ENCODE data around the gene CPLX1. TPM values are rescaled to one million over a fixed set of nuclear protein-coding genes. Genes with fewer than 3 reads are reported as not detected.
A peak's percentile ranks its signal among the peaks of the same experiment; 100 is the strongest.

Gene CPLX1
- total and polyA plus RNA-seq, 7 experiments from 2014 or later, result 0.17 to 1.9 (median 0.58) TPM; not detected in 1

- H3K4me1 Mint-ChIP-seq, result peaks cover 0 to 11% (median 5%) of the 10 kb centered on the region in 7 donors
- H3K27ac Mint-ChIP-seq, result peak overlapping the region in 3 of 9 donors; percentile 14 to 71 (median 19)
- Histone ChIP-seq H3K27me3 (ENCODE audit: control insufficient read depth in 2 of 2, insufficient read depth in 2 of 2, low read length in 2 of 2) (no peaks in the 10 kb centered on the region), H3K4me1 (ENCODE audit: control insufficient read depth in 2 of 2, insufficient read depth in 2 of 2, low read length in 2 of 2) (no peaks in the 10 kb centered on the region), H3K27ac (ENCODE audit: low read depth, low read length) (no peak overlapping the region), H3K4me3 (ENCODE audit: low read length) (no peak overlapping the region), H3K36me3 (ENCODE audit: control insufficient read depth in 2 of 3, insufficient read depth in 3 of 3, low read length in 3 of 3) (peaks cover 0 to 24% (median 0%) of the 10 kb centered on the region in 3 experiments), H3K9me3 (ENCODE audit: control insufficient read depth in 2 of 3, low read length in 3 of 3) (no peaks in the 10 kb centered on the region)
- no peaks in the 10 kb centered on the region for H3K27me3 Mint-ChIP-seq
- ChIA-PET CTCF (no interaction called here), POLR2A (no interaction called here)
- no peak overlapping the region for H3K4me3 Mint-ChIP-seq
- peaks cover 0 to 26% (median 11%) of the 10 kb centered on the region in 5 donors for H3K36me3 Mint-ChIP-seq
- ATAC-seq (no peak), DNase-seq (no peak)
- H3K9me3 Mint-ChIP-seq, result no peaks in the 10 kb centered on the region
- intact Hi-C loops (cut with micrococcal nuclease), result loop anchor here in 1 of 2 donors (10.0 kb wide), 1 partner anchor 503 kb away; no protein-coding TSS in a partner anchor
These were observed 78.3 kb downstream of the CPLX1 start for GRCh38 chr4:747546-748170.

GRCh38 chr4:744212-744841 lies 81.6 kb downstream of the CPLX1 start:
- Mint-ChIP-seq H3K27ac (peak overlapping the region in 3 of 9 donors; percentile 12 to 82 (median 40)), H3K36me3 (peaks cover 0 to 20% (median 8%) of the 10 kb centered on the region in 5 donors)

GRCh38 chr4:743463-744211 lies 82.3 kb downstream of the CPLX1 start:
- H3K27me3 ChIP-seq (ENCODE audit: control insufficient read depth in 2 of 2, insufficient read depth in 2 of 2, low read length in 2 of 2), result no peaks in the 10 kb centered on the region
- H3K27ac Mint-ChIP-seq, result peak overlapping the region in 3 of 9 donors; percentile 34 to 82 (median 59)
- no peaks in the 10 kb centered on the region for H3K4me1 ChIP-seq (ENCODE audit: control insufficient read depth in 2 of 2, insufficient read depth in 2 of 2, low read length in 2 of 2)
- ChIA-PET POLR2A (interaction anchor here (1.5 kb wide), 1 partner anchor 244 kb away, joined by 5 read pairs; no protein-coding TSS in a partner anchor), CTCF (interaction anchor here (0.6 to 3.0 kb wide), 4 partner anchors 13 to 244 kb away, joined by 3 to 19 read pairs (median 5); partner anchors contain the start of gene IDUA)
- peaks cover 0 to 23% (median 0%) of the 10 kb centered on the region in 3 experiments for H3K36me3 ChIP-seq (ENCODE audit: control insufficient read depth in 2 of 3, insufficient read depth in 3 of 3, low read length in 3 of 3)
- H3K4me3 Mint-ChIP-seq, result no peak overlapping the region
- peaks cover 0 to 17% (median 6%) of the 10 kb centered on the region in 5 donors for H3K36me3 Mint-ChIP-seq
- no peak for DNase-seq
- H3K27ac ChIP-seq (ENCODE audit: low read depth, low read length), result no peak overlapping the region
- no peaks in the 10 kb centered on the region for H3K27me3 Mint-ChIP-seq
- intact Hi-C loops (cut with micrococcal nuclease), result loop anchor here (2.0 to 10.0 kb wide), 8 partner anchors 149 to 499 kb away; partner anchors contain the start of genes IDUA (in 2 of the 2), FGFRL1 (in 1 of the 2), GAK (in 1 of the 2) and TMEM175 (in 1 of the 2)
- H3K9me3 ChIP-seq (ENCODE audit: control insufficient read depth in 2 of 3, low read length in 3 of 3), result no peaks in the 10 kb centered on the region
- no peaks in the 10 kb centered on the region for H3K9me3 Mint-ChIP-seq
- ATAC-seq, result no peak
- H3K4me1 Mint-ChIP-seq, result peaks cover 0 to 6% (median 3%) of the 10 kb centered on the region in 7 donors
- H3K4me3 ChIP-seq (ENCODE audit: low read length), result no peak overlapping the region

More at GRCh38 chr4:744212-744841, 81.6 kb downstream of the CPLX1 start:
- H3K27ac ChIP-seq (ENCODE audit: low read depth, low read length), result no peak overlapping the region
- no peaks in the 10 kb centered on the region for H3K9me3 Mint-ChIP-seq
- H3K27me3 Mint-ChIP-seq, result no peaks in the 10 kb centered on the region
- no peaks in the 10 kb centered on the region for H3K27me3 ChIP-seq (ENCODE audit: control insufficient read depth in 2 of 2, insufficient read depth in 2 of 2, low read length in 2 of 2)
- ChIA-PET POLR2A (no interaction called here), CTCF (no interaction called here)
- ATAC-seq (no peak), DNase-seq (no peak)
- H3K9me3 ChIP-seq (ENCODE audit: control insufficient read depth in 2 of 3, low read length in 3 of 3), result no peaks in the 10 kb centered on the region
- no peak overlapping the region for H3K4me3 ChIP-seq (ENCODE audit: low read length)
- H3K4me1 ChIP-seq (ENCODE audit: control insufficient read depth in 2 of 2, insufficient read depth in 2 of 2, low read length in 2 of 2), result no peaks in the 10 kb centered on the region
- intact Hi-C loops (cut with micrococcal nuclease), result loop anchor here (5.0 to 10.0 kb wide), 3 partner anchors 148 to 500 kb away; no protein-coding TSS in a partner anchor
- peaks cover 0 to 6% (median 3%) of the 10 kb centered on the region in 7 donors for H3K4me1 Mint-ChIP-seq
- H3K4me3 Mint-ChIP-seq, result no peak overlapping the region
- peaks cover 0 to 22% (median 0%) of the 10 kb centered on the region in 3 experiments for H3K36me3 ChIP-seq (ENCODE audit: control insufficient read depth in 2 of 3, insufficient read depth in 3 of 3, low read length in 3 of 3)

GRCh38 chr4:742742-743311 lies 83.1 kb downstream of the CPLX1 start:
- Histone ChIP-seq H3K4me3 (ENCODE audit: low read length) (no peak overlapping the region), H3K27ac (ENCODE audit: low read depth, low read length) (no peak overlapping the region), H3K9me3 (ENCODE audit: control insufficient read depth in 2 of 3, low read length in 3 of 3) (no peaks in the 10 kb centered on the region), H3K4me1 (ENCODE audit: control insufficient read depth in 2 of 2, insufficient read depth in 2 of 2, low read length in 2 of 2) (no peaks in the 10 kb centered on the region), H3K27me3 (ENCODE audit: control insufficient read depth in 2 of 2, insufficient read depth in 2 of 2, low read length in 2 of 2) (no peaks in the 10 kb centered on the region), H3K36me3 (ENCODE audit: control insufficient read depth in 2 of 3, insufficient read depth in 3 of 3, low read length in 3 of 3) (peaks cover 0 to 20% (median 0%) of the 10 kb centered on the region in 3 experiments)
- H3K4me1 Mint-ChIP-seq, result peaks cover 0 to 6% (median 2%) of the 10 kb centered on the region in 7 donors
- H3K4me3 Mint-ChIP-seq, result no peak overlapping the region
- intact Hi-C loops (cut with micrococcal nuclease), result loop anchor here (2.0 to 10.0 kb wide), 8 partner anchors 149 to 498 kb away; partner anchors contain the start of genes IDUA (in 2 of the 2), FGFRL1 (in 1 of the 2), GAK (in 1 of the 2) and TMEM175 (in 1 of the 2)
- no peaks in the 10 kb centered on the region for H3K9me3 Mint-ChIP-seq
- H3K27me3 Mint-ChIP-seq, result no peaks in the 10 kb centered on the region
- peak overlapping the region in 1 of 9 donors; percentile 41 for H3K27ac Mint-ChIP-seq
- ChIA-PET POLR2A (interaction anchor here (1.5 kb wide), 2 partner anchors 39 to 245 kb away, joined by 3 to 5 read pairs; no protein-coding TSS in a partner anchor), CTCF (interaction anchor here (0.6 to 3.0 kb wide), 9 partner anchors 9 to 524 kb away, joined by 3 to 19 read pairs (median 3); partner anchors contain the start of gene IDUA)
- DNase-seq, result peak; percentile 47 to 80 (median 69)
- peaks cover 0 to 9% (median 2%) of the 10 kb centered on the region in 5 donors for H3K36me3 Mint-ChIP-seq
- ATAC-seq, result peak; percentile 93

- intact Hi-C loops (cut with micrococcal nuclease), result loop anchor here (2.0 to 10.0 kb wide), 8 partner anchors 150 to 497 kb away; partner anchors contain the start of genes IDUA (in 2 of the 2), FGFRL1 (in 1 of the 2), GAK (in 1 of the 2) and TMEM175 (in 1 of the 2)
- CTCF ChIA-PET, result interaction anchor here (0.6 to 3.0 kb wide), 8 partner anchors 9 to 525 kb away, joined by 3 to 19 read pairs (median 4); partner anchors contain the start of gene IDUA
These were observed 83.7 kb downstream of the CPLX1 start for GRCh38 chr4:742096-742741.

More at GRCh38 chr4:742096-742741, 83.7 kb downstream of the CPLX1 start:
- peaks cover 0 to 13% (median 4%) of the 10 kb centered on the region in 5 donors for H3K36me3 Mint-ChIP-seq
- peak; percentile 23 for ATAC-seq
- Histone ChIP-seq H3K9me3 (ENCODE audit: control insufficient read depth in 2 of 3, low read length in 3 of 3) (no peaks in the 10 kb centered on the region), H3K27ac (ENCODE audit: low read depth, low read length) (no peak overlapping the region), H3K4me1 (ENCODE audit: control insufficient read depth in 2 of 2, insufficient read depth in 2 of 2, low read length in 2 of 2) (no peaks in the 10 kb centered on the region), H3K4me3 (ENCODE audit: low read length) (no peak overlapping the region), H3K27me3 (ENCODE audit: control insufficient read depth in 2 of 2, insufficient read depth in 2 of 2, low read length in 2 of 2) (no peaks in the 10 kb centered on the region), H3K36me3 (ENCODE audit: control insufficient read depth in 2 of 3, insufficient read depth in 3 of 3, low read length in 3 of 3) (peaks cover 0 to 24% (median 0%) of the 10 kb centered on the region in 3 experiments)
- H3K27ac Mint-ChIP-seq, result no peak overlapping the region
- no peaks in the 10 kb centered on the region for H3K27me3 Mint-ChIP-seq
- no peaks in the 10 kb centered on the region for H3K9me3 Mint-ChIP-seq
- POLR2A ChIA-PET, result interaction anchor here (1.5 kb wide), 2 partner anchors 39 to 245 kb away, joined by 3 to 5 read pairs; no protein-coding TSS in a partner anchor
- H3K4me1 Mint-ChIP-seq, result peaks cover 0 to 6% (median 0%) of the 10 kb centered on the region in 7 donors
- H3K4me3 Mint-ChIP-seq, result no peak overlapping the region
- DNase-seq, result no peak
